NT2/D1 (cell line): ENCODE data around the gene CAPN9.

Source experiments
- SUZ12 ChIP-seq: IDR thresholded peaks from 2 replicates; pipeline ENCODE4 v1.6.1; 2011; ENCODE audit not compliant: insufficient read length, insufficient read depth; ENCODE audit errors: extremely low read depth
- YY1 ChIP-seq: IDR thresholded peaks from 2 replicates; pipeline ENCODE4 v1.6.1; 2011; ENCODE audit not compliant: insufficient read length, insufficient read depth

DNA sequence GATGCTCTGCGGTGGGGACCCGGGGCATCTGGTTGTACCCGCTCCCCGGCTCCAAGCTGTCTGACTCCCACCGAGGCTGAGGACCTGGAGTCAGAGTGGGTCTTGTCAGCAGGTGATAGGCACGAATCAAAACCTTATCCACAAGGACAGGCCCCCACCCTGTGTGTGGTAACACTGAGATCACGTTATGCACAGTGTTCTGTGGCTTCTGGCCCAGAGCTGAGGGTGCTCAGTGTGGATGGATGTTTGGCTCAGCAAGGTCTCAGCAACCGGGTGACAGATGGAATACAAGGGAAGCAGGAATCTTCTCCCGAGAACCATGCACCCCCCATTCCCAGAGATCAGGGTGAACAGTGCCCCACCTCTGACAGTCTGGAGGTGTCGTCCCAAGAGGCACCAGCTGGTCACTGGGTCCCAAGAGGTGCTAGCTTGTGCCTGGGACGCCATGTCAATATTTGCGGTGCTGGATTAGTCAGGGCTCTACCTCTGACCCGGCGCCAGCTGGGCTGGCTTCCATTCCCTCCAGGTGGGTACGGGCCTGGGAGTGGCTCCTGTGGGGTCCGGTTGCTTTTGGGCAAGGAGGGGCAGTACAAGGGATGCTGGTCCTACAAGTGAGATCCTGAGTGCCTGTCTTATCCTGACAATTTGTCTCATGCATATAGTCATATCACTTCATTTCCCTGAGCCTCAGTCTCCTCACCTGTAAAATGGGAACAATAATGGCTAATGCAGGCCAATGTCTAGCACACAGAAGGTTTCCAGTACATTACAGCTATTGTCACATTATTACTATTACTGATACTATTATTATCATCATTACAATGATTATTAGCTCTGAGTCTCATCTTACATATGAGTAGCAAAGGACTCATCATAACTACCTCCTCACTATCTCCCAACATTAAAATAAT, 957 bp downstream of the CAPN9 start:
- TF ChIP-seq SUZ12 (no peak), YY1 (no peak)
